Measurements from ENCODE around the gene CSRNP3.

The CSRNP3 gene, protein sequence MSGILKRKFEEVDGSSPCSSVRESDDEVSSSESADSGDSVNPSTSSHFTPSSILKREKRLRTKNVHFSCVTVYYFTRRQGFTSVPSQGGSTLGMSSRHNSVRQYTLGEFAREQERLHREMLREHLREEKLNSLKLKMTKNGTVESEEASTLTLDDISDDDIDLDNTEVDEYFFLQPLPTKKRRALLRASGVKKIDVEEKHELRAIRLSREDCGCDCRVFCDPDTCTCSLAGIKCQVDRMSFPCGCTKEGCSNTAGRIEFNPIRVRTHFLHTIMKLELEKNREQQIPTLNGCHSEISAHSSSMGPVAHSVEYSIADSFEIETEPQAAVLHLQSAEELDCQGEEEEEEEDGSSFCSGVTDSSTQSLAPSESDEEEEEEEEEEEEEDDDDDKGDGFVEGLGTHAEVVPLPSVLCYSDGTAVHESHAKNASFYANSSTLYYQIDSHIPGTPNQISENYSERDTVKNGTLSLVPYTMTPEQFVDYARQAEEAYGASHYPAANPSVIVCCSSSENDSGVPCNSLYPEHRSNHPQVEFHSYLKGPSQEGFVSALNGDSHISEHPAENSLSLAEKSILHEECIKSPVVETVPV

DNA sequence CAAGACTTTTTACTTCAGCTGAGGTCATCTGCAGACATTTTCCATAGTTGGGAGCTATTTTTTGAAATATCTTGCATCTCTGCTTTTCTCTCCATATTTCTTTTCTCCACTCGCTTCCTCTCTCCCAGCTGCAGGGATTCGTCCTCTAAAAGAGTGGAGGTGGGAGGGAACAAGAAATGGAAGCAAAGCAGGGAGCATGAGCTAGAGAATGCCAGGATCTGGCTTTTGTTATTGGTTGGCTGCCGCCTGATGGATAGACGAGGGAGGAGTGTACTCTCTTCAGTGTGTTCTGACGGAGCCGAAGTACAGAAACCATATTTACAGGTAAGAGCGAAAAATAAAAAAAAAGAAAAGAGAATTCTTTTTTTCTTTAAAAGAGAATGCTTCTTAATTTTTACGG, at the start of gene CSRNP3:
TSS of gene CSRNP3 (plus strand) at position 282 of the 400 bp plus-strand sequence. CDS start 125,368 bp downstream, outside the sequence.
- peak; percentile 93 for DNase-seq (ENCODE audit: low read depth, low spot score)

DNA sequence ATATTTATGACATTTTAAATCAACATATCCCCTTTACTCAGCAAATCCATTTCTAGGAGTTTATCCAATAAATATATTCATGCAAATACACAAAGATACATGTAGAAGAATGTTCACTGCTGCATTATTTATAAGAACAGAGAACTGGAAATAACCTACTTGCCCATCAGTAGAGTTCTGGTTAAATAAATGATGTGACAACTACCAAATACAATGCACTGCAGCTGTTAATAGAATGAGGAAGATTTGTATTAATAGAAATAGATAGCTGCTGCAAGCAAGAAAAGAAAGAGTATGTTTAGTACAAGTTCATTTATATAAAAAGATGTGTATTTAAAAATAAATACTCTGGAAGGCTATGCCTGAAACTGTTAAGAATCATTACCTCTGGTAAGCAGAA, 49.3 kb upstream of the CSRNP3 start:
- DNase-seq (ENCODE audit: low read depth, low spot score), result no peak

DNA sequence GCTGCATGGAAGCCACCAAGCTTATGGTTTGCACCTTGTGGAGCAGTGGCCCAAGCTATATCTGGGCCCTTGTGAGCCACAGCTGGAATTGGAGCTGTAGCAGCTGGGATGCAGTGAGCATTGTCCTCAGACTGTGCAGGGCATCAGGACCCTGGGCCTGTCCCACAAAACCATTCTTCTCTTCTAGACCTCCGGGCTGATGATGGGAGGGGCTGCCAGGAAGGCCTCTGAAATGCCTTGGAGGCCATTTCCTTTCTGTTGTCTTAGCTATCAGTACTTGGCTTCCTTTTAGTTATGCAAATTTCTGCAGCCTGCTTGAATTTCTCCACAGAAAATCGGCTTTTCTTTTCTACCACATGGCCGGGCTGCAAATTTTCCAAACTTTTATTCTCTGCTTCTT, 46.4 kb upstream of the CSRNP3 start:
- no peak for DNase-seq (ENCODE audit: low read depth, low spot score)

DNA sequence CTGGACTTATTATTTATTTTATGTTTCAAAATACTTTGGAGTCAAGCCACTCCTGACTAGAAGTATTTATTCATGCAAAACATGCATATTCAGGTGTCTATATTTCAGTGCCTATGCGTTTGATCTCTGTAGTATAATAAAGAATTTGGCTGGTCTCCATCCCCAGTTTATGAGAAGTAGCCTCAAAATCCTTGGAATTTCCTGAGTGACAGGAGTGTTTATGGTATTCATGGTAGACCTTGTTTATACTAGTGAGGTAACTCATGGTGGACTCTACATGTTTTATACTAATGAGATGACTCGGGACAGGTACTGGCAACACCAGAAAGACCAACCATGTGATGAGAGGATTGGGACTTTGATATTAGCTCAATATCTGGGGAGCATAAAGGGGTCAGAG, 43.9 kb upstream of the CSRNP3 start:
- DNase-seq (ENCODE audit: low read depth, low spot score), result no peak

DNA sequence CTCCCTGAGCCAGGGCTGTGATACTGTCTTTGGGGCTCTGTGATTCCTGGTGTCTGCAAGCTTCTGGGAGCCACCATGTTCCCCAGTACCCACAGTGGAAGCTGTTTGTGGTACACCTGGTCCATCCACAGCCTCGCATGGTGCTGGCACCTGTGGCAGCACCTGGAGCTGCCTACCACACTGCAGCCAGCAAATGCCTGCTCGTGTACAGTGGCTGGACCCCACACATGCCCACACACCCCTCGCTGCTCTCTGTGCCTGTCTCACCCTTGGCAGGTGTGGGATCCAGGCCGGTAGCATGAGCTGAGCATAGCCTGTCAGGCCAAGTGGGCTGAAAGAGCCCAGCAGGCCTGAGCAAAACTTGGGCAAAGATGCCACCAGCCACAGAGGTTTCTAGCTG, 41.8 kb upstream of the CSRNP3 start:
- DNase-seq (ENCODE audit: low read depth, low spot score), result no peak

DNA sequence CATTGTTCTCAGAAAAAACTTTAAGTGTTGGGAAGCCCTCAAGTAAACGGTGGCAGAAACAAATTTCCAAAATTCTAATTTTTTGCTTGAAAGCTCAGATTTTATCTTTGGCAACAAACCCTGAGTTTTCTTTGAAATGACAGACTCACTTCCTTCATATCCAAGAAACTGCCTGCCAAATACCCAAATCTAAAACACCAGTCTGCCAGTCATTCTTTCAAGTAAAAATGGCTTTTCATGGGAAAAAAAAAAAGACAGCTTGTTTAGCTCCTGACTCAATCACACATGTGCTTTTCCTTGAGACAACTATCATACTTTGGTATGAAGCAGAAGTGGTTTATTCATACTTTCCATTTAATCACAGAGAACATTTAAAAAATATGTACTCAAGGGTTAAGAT, 40.6 kb upstream of the CSRNP3 start:
- no peak for DNase-seq (ENCODE audit: low read depth, low spot score)

DNA sequence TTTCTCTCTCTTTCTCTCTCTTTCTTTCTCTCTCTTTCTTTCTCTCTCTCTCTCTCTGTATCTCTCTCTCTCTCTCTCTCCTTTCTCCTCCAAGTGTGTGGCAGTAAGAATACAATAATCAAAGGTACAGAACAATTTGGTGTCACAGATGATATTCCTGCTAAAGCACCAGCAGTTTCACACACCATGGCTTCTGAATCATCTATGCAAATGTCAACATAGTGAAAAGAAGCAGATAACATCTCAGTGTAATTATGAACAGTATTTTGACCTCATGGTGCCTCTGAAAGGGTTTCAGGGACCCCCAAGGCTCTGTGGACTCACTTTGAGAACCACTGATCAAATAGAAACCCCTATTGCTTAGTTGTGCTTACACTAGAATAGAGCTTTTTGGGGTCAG, 38.5 kb upstream of the CSRNP3 start:
- DNase-seq (ENCODE audit: low read depth, low spot score), result no peak

DNA sequence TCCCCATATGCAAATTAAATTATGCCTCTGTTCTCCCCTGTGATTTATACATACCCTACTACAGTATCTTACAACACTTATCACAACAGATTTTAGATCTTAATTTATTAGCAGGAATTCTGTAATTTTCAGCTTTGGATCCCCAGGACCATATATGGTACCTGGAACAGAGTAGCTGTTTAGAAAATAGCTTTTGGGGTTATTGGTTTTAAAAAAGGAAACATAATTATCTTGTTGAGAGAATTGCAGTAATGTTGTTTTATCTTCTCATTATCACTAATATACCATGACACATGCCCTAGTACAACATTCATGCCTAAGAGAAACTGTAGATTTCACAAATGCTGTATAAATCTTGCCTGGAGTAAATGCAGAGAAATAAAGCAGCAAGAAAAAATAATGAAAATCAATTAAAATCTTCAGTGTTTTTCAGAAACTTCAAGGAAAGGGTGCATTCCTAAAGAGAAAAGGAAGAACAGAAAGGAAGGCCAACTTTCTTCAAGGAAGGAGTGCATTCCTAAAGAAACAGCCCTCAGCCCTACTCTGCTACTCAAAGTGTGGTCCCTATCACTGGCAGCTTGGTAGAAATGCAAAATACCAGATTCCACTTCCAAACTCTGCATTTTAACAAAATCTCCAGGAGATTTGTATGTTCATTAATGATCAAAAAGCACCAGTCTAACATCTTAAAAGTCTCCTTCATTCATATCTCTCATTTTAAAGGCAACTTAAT, 37.1 kb upstream of the CSRNP3 start:
- DNase-seq (ENCODE audit: low read depth, low spot score), result no peak

DNA sequence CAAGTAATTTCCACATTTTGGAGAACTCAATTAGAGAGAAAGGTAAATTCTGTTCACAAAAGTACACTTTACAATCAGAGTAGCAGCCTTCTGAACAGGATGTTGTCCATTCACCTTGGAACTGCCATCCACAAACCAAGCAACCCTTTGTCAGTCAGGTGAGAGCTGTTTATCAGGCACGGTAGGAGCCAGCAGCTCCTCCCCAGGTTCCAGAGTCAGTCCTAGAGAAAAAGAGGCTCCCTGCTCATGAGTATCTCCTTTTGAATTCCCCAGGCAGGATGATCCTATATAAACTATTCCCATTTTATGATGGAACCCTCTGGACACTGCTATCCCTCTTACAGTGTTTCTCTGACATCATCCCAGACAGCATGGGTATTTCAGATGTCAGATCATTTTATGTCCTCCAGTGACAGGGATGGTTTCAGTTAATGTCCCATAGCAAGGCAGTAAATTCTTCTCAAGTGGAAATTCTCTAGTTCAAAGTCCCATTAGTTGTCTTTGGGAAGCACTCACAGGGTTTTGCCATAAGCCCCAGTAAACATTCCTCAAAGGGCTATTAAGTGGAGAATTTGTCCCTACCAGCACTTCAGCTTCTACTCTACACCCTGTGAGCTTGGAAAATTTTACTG, 34.5 kb upstream of the CSRNP3 start:
- DNase-seq (ENCODE audit: low read depth, low spot score), result no peak

DNA sequence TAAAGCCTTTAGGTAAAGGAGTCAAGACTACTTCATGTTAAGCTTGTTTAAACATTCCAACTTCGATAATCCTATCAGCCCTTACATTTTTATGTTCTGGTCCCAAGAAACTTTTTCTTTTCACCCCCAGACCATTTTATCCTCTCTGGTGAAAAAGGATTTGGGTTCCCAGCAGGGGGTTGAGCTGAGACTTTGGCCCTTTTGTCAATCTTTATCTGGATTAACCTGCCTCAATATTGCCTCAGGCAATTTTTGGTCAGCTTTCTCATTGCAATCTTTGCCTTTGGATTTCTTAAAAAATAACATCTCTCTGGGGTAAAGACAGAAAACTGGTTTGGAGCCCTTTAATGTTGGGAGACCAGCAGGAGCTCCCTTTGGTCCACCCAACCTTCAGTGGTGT, 33.9 kb upstream of the CSRNP3 start:
- DNase-seq (ENCODE audit: low read depth, low spot score), result no peak

DNA sequence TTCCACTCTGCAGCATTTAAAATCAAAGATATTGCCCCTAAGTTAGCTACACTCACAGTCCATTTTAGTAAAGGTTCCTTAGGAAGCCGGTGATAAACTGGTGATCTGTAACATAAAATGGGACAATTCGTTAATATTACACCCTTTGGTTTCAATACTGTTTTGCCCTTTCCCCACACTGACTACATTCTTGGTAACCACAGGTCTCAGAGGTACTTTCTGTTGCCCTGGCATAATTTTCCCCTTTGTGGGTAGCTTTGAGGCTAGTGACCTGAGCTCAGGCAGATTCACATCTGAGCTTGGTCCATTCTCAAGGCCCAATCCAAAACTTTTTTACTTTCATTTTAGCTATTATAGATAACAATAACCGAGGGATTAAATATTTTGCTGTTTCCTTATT, 32.9 kb upstream of the CSRNP3 start:
- no peak for DNase-seq (ENCODE audit: low read depth, low spot score)

DNA sequence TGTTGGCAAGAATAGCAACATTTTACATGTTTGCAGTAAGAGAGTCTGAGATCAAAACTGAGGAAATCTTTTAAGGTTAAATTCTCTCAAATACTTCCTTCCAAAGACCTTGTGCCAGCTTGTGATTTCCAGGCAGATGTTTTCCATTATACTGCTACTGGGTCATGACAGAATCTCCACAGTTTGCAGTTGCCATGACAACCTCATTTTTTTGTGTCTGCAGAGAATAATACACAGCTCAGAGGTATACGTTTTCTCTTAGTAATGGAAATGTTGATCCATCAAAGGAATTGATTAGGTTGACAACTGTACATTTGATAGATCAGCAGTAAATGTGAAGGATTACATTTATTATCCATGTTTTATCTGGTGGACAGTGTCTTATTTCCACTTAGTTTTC, 29.1 kb upstream of the CSRNP3 start:
- peak; percentile 54 for DNase-seq (ENCODE audit: low read depth, low spot score)

DNA sequence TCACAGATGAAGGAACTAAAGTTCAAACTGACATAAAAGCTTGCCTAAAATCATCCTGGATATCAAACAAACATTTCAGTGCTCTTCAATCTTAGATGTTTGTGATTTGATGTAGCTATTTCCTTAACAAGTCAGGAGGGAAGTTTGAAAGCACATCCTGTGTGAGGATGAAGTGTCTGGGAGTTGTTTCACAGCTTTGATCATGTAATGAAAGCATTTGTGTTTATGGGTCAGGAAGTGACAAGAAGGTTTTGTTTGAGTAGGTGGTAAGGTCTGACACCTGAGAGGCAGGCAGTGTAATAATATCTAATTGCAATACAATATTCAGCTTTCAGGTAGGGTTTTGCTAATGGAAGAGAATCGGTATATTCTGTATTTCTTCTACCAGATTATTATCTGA, 26.0 kb upstream of the CSRNP3 start:
- no peak for DNase-seq (ENCODE audit: low read depth, low spot score)

DNA sequence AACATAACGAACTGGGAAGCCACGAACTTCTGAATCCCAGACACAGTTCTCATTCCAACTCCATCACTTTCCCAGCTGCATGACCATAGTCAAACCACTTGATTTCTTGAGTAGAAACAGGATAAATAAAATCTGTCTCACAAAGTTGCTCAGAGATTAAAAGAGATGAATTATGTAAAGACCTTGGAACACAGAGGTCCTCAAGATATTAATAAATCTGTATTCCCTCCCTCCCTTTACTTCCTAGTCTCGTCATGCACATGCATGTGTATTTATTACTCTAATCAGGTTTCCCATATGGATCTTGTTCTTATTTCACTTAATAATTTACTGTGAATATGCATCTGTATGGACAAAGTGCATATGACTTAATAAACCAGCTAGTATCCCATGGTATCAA, 21.1 kb upstream of the CSRNP3 start:
- DNase-seq (ENCODE audit: low read depth, low spot score), result no peak

DNA sequence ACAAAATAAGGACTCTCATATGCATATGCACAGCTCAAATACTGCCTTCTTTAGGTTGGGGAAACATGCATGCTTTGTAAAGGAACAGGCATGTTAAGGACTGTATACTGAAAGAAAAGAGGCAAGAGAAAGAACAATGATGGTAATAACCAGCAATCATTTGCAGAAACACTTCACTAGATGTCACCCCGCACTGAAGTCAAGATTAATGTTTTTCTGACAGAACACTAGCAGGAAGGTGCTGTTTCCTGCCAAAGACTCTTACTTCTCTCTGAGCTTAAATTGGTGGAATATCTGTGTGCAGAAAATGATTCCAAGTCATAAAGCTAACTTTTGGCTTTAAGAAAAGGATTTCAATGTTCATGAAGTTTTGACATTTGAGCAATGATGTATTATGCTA, 19.3 kb upstream of the CSRNP3 start:
- DNase-seq (ENCODE audit: low read depth, low spot score), result no peak

DNA sequence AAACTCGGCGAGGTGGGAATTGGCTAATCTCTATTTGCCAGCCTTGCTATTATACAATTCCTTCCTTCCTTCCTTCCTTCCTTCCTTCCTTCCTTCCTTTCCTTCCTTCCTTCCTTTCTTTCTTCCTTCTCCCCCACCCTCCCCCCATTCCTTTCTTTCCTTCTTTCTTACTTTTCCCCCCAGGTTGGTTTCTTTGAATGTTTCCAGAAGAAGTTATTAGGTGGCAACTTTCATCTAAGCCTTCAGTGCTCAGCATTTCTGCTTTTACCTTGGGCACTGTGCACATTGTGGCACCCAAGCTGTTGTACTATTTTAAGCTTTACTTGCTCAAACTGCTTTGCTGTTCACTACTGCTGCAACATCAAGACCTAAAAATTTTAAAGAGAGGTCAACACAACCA, 17.2 kb upstream of the CSRNP3 start:
- no peak for DNase-seq (ENCODE audit: low read depth, low spot score)

DNA sequence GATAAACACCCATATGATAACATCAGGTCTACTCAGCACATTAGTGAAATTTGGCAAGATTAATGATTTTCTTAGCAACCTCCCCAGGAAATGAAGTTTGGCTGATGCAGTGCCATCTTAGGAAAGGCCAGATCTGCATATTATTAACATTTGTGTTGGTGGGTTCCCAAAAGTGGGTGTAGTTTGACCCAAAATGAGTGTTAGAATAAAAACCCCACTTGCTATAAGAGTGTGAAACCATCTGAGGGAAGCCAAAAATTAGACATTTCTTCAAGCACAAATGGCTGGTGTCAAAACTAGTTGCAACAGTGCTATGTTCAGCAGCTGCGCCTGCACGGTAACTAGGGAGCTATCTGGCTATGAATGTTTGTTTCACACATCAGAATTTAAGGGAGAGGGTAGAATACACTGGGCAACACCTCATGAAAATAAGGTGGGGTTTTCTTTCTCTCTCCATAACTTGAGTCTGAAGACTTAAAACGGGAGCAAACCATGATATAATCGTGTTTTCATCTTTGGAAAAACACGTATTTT, 15.9 kb upstream of the CSRNP3 start:
- DNase-seq (ENCODE audit: low read depth, low spot score), result no peak

DNA sequence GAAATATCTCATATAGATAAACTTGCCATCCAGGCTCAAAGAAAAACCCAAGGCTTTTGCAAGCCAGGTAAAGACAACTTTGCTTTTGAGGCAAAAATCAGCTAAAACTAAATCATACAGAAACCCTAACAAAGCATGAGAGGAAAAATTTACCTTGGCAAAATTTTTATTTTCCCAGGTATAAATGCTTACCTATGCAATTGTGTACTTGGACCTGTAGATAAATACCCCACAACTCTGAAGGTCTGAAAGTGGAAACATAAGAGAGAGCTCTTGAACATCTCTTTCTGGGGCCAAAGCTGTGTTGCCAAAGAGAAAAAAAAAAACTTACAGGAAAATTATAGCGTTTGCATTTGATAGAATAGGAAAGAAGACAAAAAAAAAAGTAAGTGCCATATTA, 14.6 kb upstream of the CSRNP3 start:
- DNase-seq (ENCODE audit: low read depth, low spot score), result no peak

DNA sequence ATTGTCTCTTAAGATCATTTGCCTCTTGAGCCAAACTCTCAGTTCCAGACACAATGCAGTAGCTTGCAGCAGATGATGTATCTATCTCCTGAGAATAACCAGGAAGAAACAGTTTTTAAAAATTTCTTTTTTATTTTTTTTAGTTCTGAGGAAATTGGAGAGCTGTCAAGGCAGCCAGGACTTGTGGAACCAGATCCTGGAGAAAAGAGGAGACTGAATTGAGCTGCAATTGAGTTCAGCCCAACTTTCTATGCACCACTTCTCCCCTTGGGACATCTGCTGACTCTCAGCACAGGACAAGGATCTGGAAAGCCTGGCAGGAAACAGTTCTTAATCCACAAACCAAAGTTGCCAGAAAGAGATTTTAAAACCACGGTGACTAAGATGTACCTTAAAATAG, 13.5 kb upstream of the CSRNP3 start:
- no peak for DNase-seq (ENCODE audit: low read depth, low spot score)

DNA sequence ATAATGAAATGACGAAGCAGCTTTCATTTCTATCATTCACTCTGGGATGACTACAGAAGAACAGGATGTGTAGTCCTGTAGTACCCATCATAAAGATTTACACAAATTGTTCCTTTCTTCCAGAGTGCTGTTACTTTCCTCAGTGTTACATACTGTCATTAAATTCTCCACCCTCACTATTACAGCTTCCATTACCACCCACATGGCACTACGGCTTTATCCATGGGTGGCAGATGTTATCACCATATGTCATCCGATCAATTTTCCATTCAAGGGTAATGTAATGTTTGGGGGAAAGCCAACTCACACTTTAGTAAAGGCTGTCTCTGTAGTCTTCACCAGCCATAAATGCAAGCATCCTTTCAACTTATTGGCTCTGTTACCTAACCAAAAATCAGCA, 7.1 kb upstream of the CSRNP3 start:
- DNase-seq (ENCODE audit: low read depth, low spot score), result no peak

DNA sequence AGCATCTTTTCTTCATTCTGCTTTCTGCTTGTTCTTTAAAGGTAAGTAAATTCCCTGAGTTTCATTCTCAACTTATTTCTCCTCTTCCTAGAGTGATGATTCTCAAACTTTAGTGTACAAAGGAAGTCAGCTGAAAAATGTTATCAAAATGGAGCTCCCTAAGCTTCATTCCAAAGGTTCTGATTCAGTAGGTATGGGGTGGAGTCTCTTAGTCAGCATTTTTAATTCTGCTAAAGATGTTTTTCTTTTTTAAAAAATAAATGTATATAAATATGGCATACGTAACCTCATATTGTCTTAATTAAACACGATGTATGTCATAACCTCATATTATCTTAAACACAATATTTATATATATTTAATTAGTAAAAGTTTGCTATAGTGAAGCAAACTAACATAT, 3.1 kb upstream of the CSRNP3 start:
- no peak for DNase-seq (ENCODE audit: low read depth, low spot score)

DNA sequence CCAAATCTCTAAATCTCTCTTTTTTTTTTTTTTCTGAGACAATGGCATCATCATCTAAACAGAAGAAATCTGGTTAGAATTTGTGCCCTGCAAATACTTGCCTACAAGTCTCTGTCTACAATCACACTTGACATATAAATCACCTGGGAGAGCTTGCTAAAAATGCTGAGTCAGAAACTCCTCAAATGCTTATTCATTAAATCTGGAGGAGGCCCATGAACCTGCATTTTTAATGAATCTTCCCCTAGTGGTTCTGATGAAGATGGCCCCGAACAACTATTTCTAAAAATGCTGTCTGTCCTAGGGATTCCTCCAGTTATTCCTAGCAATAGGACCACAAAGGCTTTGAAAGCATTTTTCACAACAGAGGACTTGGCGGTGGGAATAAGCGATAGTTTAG, 1.6 kb upstream of the CSRNP3 start:
- DNase-seq (ENCODE audit: low read depth, low spot score), result no peak

All from astrocyte of the hippocampus (primary cell).